ENCODE measurements around the gene C1orf35.

- TF ChIP-seq CTCF (IDR thresholded peaks at IDR 0.05; ENCODE audit: poor library complexity) (no peak), EZH2 (IDR thresholded peaks at IDR 0.05; ENCODE audit: borderline replicate concordance) (no peak)
Observed at GRCh38 chr1:228106800-228107054, 3.6 kb upstream of the C1orf35 start.

Data from hepatocyte (in vitro differentiated cells).